ENCODE data around the gene SH2B2.
"Not testable (repeated sequence)": the region's sequence is repeated elsewhere in the genome, so short reads cannot be mapped to it uniquely, and the experiment has no call there.

Gene SH2B2

DNA sequence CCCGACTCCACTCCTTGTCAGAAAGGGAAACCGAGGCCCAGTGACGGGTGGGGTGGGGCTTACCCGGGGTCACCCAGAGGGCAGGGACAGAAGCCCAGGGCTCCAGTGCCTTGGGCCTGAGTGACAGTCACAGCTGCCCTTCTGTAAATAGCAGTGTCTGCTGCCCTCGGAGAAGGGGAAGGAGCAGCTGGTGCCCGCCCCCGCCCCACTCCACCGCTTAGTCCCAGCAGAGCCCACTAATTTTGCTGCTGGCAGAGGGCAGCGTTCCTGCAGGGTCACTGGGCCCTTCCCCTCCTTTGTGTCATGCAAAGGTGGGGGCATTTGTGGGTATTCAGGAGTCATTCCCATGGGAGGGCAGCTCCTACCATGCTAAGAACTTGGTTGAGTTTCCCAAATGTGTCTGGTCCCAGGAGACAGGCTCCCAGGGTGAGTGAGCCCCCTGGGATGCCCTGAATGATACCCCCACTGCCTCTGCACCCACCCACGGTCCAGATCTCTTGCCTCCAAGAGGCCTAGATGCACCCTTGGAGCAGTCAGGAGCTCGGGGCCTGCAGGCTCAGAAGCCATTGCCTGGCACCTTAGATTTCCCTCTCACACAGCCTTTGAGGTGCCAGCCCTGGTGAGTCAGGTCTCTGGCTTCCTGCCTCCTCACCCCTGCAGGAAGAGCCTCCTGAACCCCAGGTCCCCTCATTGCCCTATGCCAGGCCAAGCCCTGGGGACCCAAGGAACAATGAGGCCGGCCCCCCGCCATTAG, 17.2 kb downstream of the SH2B2 start:
- no peak overlapping the region for H3K4me3 ChIP-seq (ENCODE audit: low read depth, low read length)

DNA sequence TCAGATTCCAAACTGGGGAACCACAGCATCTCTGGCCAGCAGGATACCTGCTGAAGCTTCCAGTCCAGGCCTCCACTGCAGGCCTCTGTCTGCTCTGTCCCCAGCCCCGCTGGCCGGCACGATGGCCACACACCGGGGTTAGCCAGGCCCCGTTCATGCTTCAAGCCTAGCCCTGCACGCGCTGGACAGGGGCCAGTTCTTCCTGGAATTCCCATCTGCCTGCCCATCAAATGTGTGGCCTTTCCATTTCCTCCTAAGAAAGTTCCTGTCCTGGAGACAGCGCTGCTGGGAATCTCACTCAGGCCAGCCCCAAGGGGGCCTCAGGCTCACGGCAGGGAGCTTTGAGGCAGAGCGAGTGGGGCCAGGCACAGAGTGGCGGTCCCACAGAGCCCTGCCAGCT, 18.0 kb downstream of the SH2B2 start:
- H3K4me3 ChIP-seq (ENCODE audit: low read depth, low read length) = no peak overlapping the region

DNA sequence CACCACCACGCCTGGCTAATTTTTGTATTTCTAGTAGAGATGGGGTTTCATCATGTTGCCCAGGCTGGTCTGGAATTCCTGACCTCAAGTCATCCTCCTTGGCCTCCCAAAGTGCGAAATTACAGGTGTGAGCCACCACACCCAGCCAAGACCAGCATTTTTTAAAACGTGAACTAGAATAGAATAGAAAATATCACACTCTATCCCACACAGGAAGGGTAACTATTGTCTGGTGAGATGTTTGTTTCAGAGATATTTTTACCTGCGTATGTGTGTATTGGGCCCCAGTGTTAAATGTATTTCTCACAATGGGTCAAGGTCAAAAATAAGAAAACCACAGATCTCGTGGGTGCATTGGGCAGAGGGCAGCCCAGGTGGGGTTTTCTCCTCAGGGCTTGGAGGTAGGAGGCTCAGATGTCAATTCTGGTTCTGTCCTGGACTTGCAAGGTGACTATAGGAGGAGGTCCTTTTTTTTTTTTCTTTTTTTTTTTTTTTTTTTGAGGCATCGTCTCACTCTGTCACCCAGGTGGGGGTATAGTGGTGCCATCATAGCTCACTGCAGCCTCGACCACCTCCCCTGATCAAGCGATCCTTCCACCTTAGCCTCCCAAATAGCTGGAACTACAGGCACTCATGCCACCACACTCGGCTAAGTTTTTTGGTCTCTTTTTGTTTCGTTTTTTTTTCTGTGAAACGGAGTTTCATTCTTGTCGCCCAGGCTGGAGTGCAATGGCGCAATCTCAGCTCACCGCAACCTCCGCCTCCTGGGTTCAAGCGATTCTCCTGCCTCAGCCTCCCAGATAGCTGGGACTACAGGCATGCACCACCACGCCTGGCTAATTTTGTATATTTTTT, 19.0 kb downstream of the SH2B2 start:
- H3K4me3 ChIP-seq (ENCODE audit: low read depth, low read length) = no peak overlapping the region

- no peak overlapping the region for H3K4me3 ChIP-seq (ENCODE audit: low read depth, low read length)
Observed at GRCh38 chr7:102306916-102307677, 20.4 kb downstream of the SH2B2 start.

DNA sequence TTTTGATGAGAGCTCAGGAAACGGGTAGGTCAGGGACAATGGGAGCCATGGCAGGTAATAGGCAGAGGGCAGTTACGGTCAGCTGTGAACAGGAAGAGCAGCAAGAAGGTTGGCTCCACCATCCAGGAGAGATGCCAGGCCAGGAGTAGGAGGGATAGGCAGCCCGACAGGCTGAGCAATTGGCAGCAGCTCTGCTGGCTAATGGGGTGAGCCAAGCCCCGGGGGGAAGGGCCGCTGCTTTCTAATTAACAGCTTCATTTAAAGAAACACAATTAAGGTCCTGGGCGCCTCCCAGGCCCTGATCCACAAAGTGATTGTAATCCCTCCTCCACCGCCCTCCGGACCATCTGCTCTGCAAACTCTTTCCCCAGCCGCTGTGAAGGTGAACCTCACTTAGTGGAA, 23.7 kb downstream of the SH2B2 start:
- no peak overlapping the region for H3K4me3 ChIP-seq (ENCODE audit: low read depth, low read length)

DNA sequence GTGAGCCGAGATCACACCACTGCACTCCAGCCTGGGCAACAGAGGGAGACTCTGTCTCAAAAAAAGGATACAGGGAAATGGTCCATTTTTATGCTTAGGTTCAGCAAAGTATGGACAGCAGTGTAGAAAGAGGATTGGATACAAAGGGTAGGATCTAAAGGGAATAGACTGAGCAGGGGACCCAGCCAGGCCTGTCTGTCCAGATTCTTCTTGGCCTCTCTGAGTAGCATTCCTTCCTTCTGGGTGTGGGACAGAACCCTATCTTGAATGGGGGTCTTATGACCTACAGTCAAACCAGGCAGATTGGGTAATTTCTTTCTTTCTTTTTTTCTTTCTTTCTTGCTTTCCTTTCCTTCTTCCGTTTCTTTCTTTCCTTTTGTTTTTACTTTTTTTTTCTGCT, 25.6 kb downstream of the SH2B2 start:
- no peak overlapping the region for H3K4me3 ChIP-seq (ENCODE audit: low read depth, low read length)

DNA sequence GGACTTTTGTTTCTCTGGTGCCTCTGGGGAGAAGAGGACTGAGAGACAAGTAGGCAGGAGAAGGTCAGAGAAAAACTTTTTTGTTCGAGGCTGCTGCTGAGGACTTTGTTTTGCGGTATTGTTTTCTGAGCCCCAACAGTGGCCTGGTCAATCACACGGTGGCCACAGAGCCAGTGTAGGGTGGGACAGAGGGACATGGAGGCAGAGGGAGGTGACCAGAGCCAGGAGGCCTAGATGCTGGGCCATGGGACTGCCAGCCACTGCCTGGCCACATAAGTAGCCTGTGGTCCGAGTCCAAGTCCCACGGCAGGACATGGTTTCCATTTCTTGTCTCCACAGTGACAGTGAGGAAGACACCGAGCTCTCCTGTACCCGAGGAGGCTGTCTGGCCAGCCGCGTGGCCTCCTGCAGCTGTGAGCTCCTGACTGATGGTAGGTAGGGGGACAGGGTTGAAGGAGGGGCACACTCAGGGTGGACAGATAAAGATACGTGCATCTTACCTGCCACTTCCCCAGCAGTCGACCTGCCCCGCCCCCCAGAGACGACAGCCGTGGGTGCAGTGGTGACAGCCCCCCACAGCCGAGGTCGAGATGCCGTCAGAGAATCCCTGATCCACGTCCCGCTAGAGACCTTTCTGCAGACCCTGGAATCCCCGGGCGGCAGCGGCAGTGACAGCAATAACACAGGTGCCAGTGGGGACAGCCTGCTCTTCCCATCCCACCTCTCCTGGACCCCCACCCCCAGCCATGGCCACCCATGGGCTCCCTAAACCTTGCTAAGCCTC, 27.5 kb downstream of the SH2B2 start:
- H3K4me3 ChIP-seq (ENCODE audit: low read depth, low read length) = no peak overlapping the region

DNA sequence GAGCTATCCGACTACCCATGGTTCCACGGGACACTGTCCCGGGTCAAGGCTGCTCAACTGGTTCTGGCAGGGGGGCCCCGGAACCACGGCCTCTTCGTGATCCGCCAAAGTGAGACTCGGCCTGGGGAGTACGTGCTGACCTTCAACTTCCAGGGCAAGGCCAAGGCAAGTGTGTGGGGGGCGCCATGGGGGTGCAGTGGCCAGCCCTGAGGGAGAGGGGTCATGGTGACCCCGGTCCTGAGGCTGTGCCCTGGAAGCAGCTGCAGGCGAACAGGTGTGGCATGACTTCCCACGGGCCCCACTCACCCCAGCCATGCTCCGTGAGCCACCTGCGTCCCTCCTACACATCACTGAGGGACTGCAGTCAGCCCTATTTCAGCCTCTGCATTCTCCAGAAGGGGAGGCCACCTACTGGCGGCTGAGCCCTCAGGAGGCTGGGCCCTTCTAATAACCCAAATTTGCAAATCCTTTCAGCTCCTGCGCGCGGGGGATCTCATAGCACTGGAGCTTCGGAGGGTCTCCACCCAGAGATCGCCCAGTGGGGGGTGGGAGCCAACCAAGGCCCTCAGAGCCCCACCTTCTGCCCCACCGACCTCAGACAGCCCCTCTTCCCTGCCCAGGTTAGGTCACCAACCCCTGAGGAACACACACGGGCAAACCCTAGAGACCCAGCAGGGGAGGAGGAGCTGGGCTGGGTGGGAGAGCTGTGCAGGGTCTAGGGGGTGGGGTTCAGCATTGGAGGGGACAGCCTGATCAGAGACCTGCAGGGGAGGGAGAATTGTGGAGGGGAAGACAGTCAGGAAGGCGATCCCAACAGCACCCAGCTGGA, 30.8 kb downstream of the SH2B2 start:
- H3K4me3 ChIP-seq (ENCODE audit: low read depth, low read length) = no peak overlapping the region

DNA sequence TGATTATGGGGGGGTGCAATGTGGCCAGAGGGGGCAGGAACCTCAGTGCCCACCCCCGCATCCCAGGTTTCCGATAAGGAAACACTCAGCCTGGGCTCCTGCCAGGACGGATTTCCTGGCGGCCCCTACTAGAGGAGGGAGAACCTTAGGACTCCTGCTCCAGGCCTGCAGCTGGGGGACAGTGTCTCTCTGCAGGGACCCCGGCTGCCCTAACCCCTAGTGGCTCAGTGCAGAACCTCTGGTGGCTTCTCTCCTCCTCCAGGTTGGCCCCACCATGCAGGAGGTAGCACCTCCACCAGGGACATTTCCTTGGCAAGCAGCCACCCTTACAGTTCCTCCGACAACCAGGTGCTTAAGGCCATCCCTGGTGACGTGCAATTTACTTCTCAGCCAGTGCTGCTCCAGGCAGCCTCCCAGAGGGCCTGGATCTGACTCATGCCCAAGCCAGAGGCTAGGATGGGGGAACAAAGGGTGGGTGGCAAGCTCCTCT, 31.9 kb downstream of the SH2B2 start:
- H3K4me3 ChIP-seq (ENCODE audit: low read depth, low read length) = no peak overlapping the region

- H3K4me3 ChIP-seq (ENCODE audit: low read depth, low read length) = no peak overlapping the region
Observed at GRCh38 chr7:102319671-102320070, 33.0 kb downstream of the SH2B2 start.

DNA sequence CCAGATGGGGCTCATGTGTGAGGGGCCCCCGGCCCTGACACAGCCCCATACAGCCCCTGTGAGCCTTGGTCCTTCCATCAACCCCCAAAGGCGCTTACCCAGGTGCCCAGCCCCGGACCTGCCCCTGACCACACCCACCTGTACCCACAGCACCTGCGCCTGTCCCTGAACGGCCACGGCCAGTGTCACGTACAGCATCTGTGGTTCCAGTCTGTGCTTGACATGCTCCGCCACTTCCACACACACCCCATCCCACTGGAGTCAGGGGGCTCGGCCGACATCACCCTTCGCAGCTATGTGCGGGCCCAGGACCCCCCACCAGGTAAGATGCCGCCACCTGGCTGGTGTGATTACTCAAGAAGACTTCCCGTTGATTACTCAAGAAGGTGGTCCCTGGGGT, 33.5 kb downstream of the SH2B2 start:
- no peak overlapping the region for H3K4me3 ChIP-seq (ENCODE audit: low read depth, low read length)

DNA sequence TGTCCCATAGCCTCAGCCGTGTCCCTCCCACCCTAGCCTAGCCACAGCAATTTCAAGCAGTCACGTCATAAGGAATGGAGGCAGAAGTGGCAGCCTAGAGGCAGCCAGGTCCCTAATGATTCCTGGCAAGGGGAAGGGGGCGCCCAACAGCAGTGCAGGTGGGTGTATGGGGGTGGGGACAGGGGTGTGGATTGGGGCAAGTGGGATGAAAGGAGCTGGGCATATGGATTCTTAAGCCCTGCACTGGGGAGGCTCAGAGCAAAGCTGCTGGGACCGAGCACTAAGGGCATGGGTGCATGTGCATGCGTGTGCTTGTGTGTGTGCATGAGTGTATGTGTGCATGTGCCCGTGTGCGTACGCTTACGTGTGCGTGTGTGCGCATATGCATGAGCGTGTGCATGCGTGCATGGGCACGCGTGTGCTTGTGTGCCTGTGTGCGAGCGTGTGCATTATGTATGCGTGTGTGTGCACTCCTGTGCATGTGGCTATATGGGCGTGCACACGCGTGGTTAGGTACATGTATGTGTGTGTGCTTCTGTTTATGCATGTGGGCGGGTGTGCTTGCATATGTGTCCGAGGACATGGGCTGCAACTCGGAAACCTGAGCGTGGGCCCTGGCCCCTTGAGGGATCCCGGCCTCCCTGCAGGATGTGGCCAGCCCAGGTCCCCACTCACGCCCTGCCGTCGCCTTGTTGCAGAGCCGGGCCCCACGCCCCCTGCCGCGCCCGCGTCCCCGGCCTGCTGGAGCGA, 34.1 kb downstream of the SH2B2 start:
- peak overlapping the region; percentile 17 for H3K4me3 ChIP-seq (ENCODE audit: low read depth, low read length)

- H3K4me3 ChIP-seq (ENCODE audit: low read depth, low read length) = no peak overlapping the region
Observed at GRCh38 chr7:102321351-102322201, 34.9 kb downstream of the SH2B2 start.

GRCh38 chr7:102322202-102322715, 35.6 kb downstream of the SH2B2 start:
- H3K4me3 ChIP-seq (ENCODE audit: low read depth, low read length) = no peak overlapping the region

- no peak overlapping the region for H3K4me3 ChIP-seq (ENCODE audit: low read depth, low read length)
Observed at GRCh38 chr7:102323914-102324195, 37.2 kb downstream of the SH2B2 start.

- H3K4me3 ChIP-seq (ENCODE audit: low read depth, low read length) = not testable (repeated sequence)
Observed at GRCh38 chr7:102325106-102325505, 38.4 kb downstream of the SH2B2 start.

DNA sequence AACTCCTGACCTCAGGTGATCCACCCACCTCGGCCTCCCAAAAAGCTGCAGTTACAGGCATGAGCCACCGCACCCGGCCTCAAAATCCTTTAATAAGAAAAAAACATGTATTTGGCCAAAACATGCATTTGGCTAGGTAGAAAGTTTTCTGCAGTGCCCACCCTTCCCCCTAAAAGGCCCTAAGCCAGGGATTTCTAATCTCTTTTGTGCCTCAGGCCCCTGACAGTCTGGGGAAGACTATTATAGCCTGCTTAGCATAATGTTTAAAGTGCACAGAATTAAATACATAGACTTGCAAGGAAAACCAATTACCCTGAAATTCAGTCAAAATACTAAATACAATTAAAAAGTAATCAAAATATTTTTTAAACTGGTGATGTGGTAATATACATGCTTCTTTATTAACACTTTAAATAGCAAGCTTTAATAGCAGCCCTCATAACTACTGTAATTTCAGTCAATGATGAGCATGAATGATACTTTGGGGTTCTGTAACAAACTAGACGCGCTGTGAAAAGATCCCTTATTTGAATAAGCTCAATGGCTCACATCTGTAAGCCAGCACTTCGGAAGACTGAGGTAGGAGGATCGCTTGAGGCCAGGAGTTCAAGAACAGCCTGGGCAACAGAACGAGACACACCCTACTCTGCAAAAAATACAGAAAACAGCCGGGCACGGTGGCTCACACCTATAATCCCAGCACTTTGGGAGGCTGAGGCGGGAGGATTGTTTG, 39.7 kb downstream of the SH2B2 start:
- H3K4me3 ChIP-seq (ENCODE audit: low read depth, low read length) = no peak overlapping the region

All from iPS-11a (cell line).